Erythroblast (primary cell): ENCODE measurements around the gene DEGS2.

Experiments used
- GATA1 ChIP-seq: IDR thresholded peaks from 2 replicates; pipeline ENCODE4 v1.6.1; 2011; ENCODE audit warnings: low read depth, mild to moderate bottlenecking, control low read depth, low read length, moderate library complexity
- POLR2A ChIP-seq: IDR thresholded peaks from 2 replicates; pipeline ENCODE4 v1.6.1; 2011; ENCODE audit warnings: mild to moderate bottlenecking, low read length

GRCh38 chr14:100114109-100114765, 45.2 kb downstream of the DEGS2 start:
- no peak for TF ChIP-seq POLR2A
- TF ChIP-seq GATA1: no peak
